Measurements from ENCODE around the gene SMYD2. TPM values are rescaled to one million over a fixed set of nuclear protein-coding genes. Genes with fewer than 3 reads are reported as not detected.

SMYD2 gene
- total RNA-seq, 2 experiments from 2014 or later = 20.8 to 26.5 TPM

- ChIA-PET POLR2A (interaction anchor here (2.8 kb wide), 1 partner anchor 10 kb away, joined by 10 read pairs; no protein-coding TSS in a partner anchor), CTCF (ENCODE audit: unreplicated experiment) (interaction anchor here (1.0 to 1.6 kb wide), 2 partner anchors 16 to 21 kb away, joined by 3 to 4 read pairs; no protein-coding TSS in a partner anchor)
- Histone ChIP-seq H3K9me2 (ENCODE audit: insufficient read depth, low read length) (no peaks in the 10 kb centered on the region), H3K79me2 (ENCODE audit: insufficient read depth, low read depth, low read length) (no peaks in the 10 kb centered on the region), H3K27ac (ENCODE audit: low read depth, low read length, poor library complexity, severe bottlenecking) (no peak overlapping the region), H3K36me3 (ENCODE audit: insufficient read depth, low read length) (peaks cover 9% of the 10 kb centered on the region; the same call in 1 of the 2 replicates), H3K4me1 (ENCODE audit: insufficient read depth, low read length, poor library complexity, severe bottlenecking) (no peaks in the 10 kb centered on the region), H2AFZ (ENCODE audit: low read length) (no peak overlapping the region), H3K4me3 (ENCODE audit: low read depth, low read length, poor library complexity, severe bottlenecking) (no peak overlapping the region), H3K9me3 (ENCODE audit: low read length) (no peaks in the 10 kb centered on the region), H4K20me1 (ENCODE audit: insufficient read depth, low read length) (no peaks in the 10 kb centered on the region), H3K4me2 (ENCODE audit: low read length) (no peak overlapping the region)
- intact Hi-C loops (cut with micrococcal nuclease; ENCODE audit: unreplicated experiment) = no loop called here
- TF ChIP-seq EZH2phosphoT487 (IDR thresholded peaks at IDR 0.05; ENCODE audit: borderline replicate concordance, low read depth, low read length) = no peak
- TF ChIP-seq, protein P1, sequence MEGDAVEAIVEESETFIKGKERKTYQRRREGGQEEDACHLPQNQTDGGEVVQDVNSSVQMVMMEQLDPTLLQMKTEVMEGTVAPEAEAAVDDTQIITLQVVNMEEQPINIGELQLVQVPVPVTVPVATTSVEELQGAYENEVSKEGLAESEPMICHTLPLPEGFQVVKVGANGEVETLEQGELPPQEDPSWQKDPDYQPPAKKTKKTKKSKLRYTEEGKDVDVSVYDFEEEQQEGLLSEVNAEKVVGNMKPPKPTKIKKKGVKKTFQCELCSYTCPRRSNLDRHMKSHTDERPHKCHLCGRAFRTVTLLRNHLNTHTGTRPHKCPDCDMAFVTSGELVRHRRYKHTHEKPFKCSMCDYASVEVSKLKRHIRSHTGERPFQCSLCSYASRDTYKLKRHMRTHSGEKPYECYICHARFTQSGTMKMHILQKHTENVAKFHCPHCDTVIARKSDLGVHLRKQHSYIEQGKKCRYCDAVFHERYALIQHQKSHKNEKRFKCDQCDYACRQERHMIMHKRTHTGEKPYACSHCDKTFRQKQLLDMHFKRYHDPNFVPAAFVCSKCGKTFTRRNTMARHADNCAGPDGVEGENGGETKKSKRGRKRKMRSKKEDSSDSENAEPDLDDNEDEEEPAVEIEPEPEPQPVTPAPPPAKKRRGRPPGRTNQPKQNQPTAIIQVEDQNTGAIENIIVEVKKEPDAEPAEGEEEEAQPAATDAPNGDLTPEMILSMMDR (conservative IDR thresholded peaks at IDR 0.05; ENCODE audit: low read length) = peak; percentile 33; the same call in 1 of the 2 replicates
- BruUV-seq (replicated peaks) = no TSS peak
- no peak for DNase-seq (ENCODE audit: low spot score)
These were observed 36.8 kb downstream of the SMYD2 start for GRCh38 chr1:214317734-214318133.

DNA sequence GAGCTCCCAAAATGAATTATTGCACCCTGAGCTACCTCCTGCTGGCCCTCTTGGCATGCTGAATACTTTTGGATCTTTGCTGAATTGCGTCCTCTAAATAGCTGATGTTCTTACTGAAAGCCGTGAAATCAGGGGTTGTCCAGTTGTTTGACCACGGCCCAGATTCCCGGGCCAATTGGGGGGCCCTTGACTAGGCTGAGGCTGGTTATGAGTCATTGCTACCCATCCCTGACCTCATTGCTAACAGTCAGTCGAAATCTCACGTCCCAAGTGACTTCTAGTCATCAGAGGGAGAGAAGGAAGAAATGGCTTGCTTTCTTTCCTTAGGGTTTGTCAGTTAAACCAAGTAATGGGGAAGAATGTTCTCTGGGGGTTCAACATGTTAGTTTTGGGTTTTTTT is 37.4 kb downstream of the SMYD2 start:
- H3K27ac ChIP-seq (ENCODE audit: low read depth, low read length, poor library complexity, severe bottlenecking) = no peak overlapping the region
- no peak overlapping the region for H3K4me2 ChIP-seq (ENCODE audit: low read length)

More for the DNA sequence above, 37.4 kb downstream of the SMYD2 start:
- intact Hi-C loops (cut with micrococcal nuclease; ENCODE audit: unreplicated experiment) = no loop called here
- DNase-seq (ENCODE audit: low spot score) = no peak
- TF ChIP-seq EZH2phosphoT487 (IDR thresholded peaks at IDR 0.05; ENCODE audit: borderline replicate concordance, low read depth, low read length) = no peak
- TF ChIP-seq, protein P1 (conservative IDR thresholded peaks at IDR 0.05; ENCODE audit: low read length) = no peak
- Histone ChIP-seq H2AFZ (ENCODE audit: low read length) (no peak overlapping the region), H3K9me2 (ENCODE audit: insufficient read depth, low read length) (no peaks in the 10 kb centered on the region), H3K4me3 (ENCODE audit: low read depth, low read length, poor library complexity, severe bottlenecking) (no peak overlapping the region), H3K9me3 (ENCODE audit: low read length) (no peaks in the 10 kb centered on the region), H3K36me3 (ENCODE audit: insufficient read depth, low read length) (peaks cover 14% of the 10 kb centered on the region; the same call in 1 of the 2 replicates), H4K20me1 (ENCODE audit: insufficient read depth, low read length) (no peaks in the 10 kb centered on the region), H3K79me2 (ENCODE audit: insufficient read depth, low read depth, low read length) (no peaks in the 10 kb centered on the region), H3K4me1 (ENCODE audit: insufficient read depth, low read length, poor library complexity, severe bottlenecking) (no peaks in the 10 kb centered on the region)
- CTCF ChIA-PET (ENCODE audit: unreplicated experiment) = interaction anchor here (1.6 kb wide), 1 partner anchor 22 kb away, joined by 3 read pairs; no protein-coding TSS in a partner anchor
- POLR2A ChIA-PET = interaction anchor here (0.7 to 2.8 kb wide), 2 partner anchors 10 to 120 kb away, joined by 3 to 10 read pairs; no protein-coding TSS in a partner anchor
- BruUV-seq (replicated peaks) = no TSS peak

Data from OCI-LY7 (cell line).